CD1c-positive myeloid dendritic cell (primary cell): ENCODE measurements around the gene C3orf20.

Source experiments
- DNase-seq: peaks from one replicate; pipeline ENCODE4 v3.0.0-alpha.2; 2016; ENCODE audit errors: extremely low spot score

The C3orf20 gene

DNA sequence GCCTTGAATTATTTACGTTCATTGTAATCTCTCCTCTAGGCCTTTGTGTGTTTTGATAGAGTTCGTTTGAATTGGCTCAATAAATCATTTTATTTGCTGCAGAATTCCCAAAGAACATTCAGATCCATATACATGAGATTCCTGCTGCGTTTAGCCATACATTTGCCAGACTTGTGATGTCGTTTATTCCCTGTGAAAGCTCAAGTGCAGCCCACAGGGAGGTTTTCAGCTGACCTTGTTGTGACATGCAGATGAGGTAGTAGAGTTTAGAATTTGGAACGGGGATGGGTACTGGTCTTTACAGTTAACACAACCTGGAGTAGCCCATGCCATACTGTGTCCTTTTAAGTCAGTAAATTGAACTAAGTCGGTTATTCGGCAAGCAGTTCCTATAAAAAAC is at the start of gene C3orf20:
TSS of gene C3orf20 (plus strand) at position 301 of the 400 bp plus-strand sequence. CDS start 7,573 bp downstream, outside the sequence.
- no peak for DNase-seq

DNA sequence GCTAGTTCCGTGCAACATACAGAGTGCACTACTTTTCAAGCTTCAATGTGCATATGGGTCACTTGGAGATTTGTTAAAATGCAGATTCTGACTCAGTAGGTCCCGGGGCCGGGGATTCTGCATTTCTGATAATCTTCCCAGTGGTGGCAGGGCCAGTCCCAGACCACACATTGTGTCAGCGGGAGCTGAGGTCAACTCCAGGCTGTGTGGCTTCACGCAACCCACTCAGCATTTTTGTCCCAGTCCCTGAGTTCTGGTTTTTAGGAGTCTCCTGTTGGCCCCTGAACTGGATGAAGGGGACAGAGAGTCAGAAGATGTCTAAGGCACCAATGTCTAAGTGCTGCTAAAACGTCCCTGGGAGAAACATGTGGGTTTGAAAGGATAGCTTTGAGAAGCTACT is 49.5 kb upstream of the C3orf20 start:
- no peak for DNase-seq

GRCh38 chr3:14627815-14628214 is 47.1 kb upstream of the C3orf20 start:
- no peak for DNase-seq

GRCh38 chr3:14628406-14628805 is 46.5 kb upstream of the C3orf20 start:
- no peak for DNase-seq

- no peak for DNase-seq
Observed at GRCh38 chr3:14630404-14631100, 44.4 kb upstream of the C3orf20 start.

GRCh38 chr3:14631101-14631497 is 43.8 kb upstream of the C3orf20 start:
- DNase-seq = no peak

DNA sequence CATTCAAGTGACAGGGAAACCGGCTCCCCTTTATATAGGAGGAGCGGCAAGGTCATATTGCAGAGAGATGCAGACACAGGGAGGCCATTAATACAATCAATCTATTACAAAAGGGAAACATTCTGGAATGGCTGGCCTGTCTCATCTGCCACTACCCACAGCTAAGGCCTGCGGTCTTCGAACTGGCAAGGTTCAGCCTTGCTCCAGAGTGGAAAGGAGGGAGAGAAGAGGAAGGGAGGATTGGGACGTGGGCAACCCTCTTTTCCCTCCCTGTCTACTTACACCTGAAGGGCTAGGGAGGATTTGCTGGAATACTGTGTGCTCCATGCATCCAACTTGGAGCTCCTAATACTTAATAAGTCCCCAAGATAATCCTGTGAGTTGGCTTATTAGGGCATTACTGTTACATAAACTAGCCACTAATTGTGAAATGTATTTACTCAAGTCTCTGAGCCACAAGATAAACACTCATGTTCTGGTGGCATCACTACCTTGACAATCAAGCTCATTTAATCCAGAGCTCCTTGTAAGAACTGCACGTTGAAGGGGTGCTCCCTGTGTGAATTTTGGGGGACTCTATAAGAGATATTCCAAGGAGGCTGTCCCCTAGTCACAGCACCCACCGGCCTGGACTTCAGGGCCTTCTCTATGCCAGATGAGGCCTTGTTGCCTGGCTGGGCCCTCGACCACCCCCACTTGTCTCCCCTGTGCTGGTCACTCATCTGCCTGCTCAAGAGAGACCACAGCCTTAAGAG is 43.1 kb upstream of the C3orf20 start:
- DNase-seq = no peak

DNA sequence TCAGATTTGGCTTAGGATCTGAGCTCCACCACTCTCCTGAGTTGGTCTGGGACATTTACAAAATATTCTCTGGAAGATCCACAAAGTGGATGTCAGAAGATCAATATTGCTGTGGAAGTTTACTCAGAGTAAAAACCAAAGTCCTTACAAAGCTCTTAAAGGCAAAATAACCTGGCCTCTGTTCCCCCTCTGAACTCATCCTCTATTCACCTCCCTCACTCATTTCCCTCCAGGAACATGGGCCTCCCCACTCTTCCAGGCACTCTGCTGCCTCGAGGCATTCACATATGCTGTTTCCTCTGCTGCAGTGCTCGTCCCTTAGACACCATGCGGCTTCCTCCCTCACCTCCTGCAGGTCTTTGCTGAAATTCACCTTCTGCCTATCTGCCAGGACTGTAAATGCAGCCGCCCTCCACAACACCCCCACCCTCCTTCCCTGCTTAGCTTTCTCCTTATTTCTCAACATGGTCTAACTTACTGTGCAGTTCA is 42.5 kb upstream of the C3orf20 start:
- DNase-seq = no peak

DNA sequence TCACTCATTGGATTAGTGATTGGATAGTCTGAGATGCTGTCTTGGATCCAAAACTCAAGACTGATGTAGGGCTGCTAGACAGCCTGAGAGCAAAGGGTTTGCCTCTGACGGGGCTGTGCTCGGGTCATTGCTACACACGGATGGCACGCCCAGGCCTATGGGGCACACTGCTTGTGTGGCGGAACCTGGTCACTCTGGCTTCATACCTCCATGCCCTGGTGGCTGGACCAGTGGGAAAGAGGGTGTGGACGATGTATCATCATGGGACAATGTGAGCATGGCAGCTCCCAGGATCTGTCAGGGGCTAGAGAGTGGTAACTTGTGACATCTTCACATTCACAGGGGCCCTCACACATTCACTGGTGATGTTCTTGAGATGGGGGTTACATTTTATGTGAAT is 41.5 kb upstream of the C3orf20 start:
- no peak for DNase-seq

DNA sequence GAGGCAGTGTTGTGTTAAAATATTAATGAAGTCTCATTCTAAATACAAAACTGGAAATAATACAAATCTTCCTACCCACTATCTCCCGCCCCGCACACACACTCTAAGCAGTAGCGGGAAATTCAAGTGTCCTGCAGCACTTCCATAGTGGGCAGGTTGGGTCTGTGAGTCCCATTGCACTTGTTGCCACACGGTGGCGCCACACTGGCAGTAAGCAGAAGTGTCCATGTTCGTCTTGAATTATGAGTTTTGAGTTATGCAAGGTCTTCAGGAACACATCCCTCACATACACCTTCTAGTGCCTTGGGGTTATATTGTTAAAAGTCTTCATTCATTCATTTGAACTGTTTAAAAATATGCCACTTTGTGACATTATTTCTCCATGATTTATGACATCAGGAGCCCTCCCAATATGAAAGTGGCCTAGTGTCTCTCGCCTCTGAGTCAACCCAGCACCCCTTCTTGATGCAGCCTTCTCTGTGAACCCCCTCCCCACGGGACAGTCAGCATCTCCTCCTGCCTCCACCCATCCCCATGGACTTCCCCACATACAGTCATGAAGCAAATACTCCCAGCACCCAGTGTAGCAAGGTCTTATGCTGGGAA is 41.0 kb upstream of the C3orf20 start:
- peak; percentile 67 for DNase-seq

GRCh38 chr3:14634763-14635400 is 40.1 kb upstream of the C3orf20 start:
- no peak for DNase-seq

GRCh38 chr3:14636496-14637087 is 38.3 kb upstream of the C3orf20 start:
- no peak for DNase-seq

DNA sequence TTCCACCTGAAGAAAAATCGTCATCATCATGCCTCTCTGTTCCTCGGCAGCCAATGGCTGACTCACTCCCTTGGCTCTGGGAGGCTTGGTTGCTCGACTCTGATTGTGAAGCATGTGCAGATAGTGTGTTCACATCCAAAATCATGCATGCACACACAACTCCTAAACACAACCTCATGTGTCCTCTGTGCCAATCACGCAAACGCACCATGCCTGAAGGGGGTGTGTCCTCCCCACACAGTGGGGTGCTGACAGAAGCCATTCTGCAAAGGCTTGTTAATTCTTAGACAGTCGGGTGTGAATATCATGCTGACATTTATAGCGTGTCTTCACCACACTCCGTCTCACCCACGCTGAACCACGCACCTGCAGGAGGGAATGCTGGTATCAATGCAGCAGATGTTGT is 34.8 kb upstream of the C3orf20 start:
- no peak for DNase-seq

GRCh38 chr3:14640734-14641133 is 34.2 kb upstream of the C3orf20 start:
- no peak for DNase-seq

DNA sequence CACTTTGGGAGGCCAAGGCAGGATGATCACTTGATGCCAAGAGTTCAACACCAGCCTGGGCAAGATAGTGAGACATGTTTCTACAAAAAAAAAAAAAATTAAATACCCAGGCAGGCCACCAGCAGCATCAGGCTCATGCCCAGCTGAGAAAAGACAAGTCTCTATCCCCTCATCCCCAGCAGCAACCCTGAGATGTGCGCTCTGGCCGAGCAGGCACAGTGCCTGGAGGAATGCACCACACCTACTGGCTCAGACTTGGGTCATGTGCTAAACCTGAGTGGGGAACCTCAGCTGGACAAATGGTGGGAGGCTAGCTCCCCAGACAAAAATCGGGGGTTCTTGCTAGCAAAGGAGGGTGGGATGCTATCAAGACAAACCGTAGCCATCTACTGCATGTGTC is 33.6 kb upstream of the C3orf20 start:
- no peak for DNase-seq

- no peak for DNase-seq
Observed at GRCh38 chr3:14645453-14645852, 29.5 kb upstream of the C3orf20 start.

- DNase-seq = no peak
Observed at GRCh38 chr3:14646131-14646573, 28.8 kb upstream of the C3orf20 start.

- DNase-seq = no peak
Observed at GRCh38 chr3:14646589-14647413, 28.1 kb upstream of the C3orf20 start.

DNA sequence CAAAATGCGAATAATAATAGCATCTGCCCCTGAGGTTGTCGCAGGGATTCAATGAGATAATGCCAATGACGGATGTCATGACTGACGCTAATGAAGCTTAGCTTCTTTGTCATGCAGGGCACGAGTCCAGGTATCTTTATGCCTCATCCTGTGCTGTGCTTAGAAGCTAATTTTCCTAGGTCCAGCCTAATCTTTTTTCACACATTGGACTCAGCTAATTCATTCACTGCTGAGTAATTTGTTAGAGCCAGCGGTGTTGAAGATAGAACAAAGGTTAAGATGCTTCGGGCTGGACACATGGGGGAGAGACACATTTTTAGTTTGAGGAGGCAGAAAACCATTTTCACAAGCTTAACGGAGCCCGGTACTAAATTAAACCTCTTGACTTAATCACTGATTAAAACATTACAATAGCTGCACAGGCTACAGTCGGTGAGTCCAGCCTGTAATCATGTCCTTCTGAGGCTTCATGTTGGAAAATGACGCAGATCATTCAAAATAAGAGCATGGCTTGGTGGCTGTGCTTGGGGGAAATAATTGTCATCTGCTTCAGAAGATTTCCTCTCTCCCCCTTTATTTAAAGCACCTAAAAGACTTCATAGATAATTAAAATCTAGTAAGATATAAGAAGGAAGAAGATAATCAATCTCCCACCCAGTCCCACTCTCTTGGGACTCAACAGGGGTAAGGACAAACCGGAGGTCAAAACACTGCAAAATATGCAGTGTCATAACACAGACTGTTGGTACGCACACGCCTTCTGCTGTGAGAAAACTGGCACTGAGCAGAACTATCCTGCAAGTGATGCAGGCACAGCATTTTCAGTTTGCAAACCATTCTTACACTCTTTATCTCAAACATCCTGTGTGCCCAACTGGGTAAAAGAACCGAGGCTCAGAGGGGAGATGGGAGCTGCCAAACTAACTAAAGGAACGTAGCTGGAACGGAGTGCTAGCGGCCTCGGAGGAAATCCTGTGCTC is 26.7 kb upstream of the C3orf20 start:
- DNase-seq = no peak

DNA sequence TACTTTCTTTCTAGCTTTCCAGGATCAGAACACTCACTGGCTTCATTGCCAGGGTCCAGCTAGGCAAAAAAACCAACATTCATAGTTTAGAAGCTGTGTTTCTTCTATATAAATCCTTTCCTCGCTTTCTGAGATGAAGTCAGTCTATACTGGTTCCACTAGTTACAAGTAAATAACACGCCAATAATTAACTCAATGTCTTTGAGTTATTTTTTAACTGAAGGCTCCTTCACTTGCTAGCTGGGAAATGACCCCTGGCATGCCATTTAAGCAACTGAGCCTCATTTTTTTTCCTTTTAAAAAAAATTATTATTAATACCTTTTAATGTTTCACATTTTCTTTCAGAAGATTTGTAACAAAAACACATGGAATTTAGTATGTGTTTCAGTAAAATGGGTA is 25.5 kb upstream of the C3orf20 start:
- DNase-seq = no peak
